Common myeloid progenitor, CD34-positive (primary cell): ENCODE results near the gene CSMD2.

Experiments
- CTCF ChIA-PET: fragments of 350-600 bp; sonication (Branson Sonifier 250); formaldehyde crosslinking; loops from one replicate; lab custom pipeline; 2021; ENCODE audit warnings: antibody characterized with exemption; lab: Charles Lee
- POLR2A ChIA-PET: fragments of 350-600 bp; sonication (Branson Sonifier 250); formaldehyde crosslinking; loops from one replicate; lab custom pipeline; 2021; ENCODE audit warnings: antibody characterized with exemption; lab: Charles Lee
- DNase-seq, 3 donors: peaks; one replicate each; pipeline versions ENCODE4 v3.0.0 to v3.0.0-alpha.2; 2013
- H3K27ac ChIP-seq, 2 experiments: 1 replicate in 1 of 2; 2 replicates in 1 of 2; pipeline ENCODE4 v1.7.0; 2013; ENCODE audit warnings: inconsistent platforms in 2 of 2, low read length in 2 of 2, mild to moderate bottlenecking in 2 of 2, low read depth in 1 of 2, moderate library complexity in 1 of 2; ENCODE audit not compliant: severe bottlenecking in 2 of 2, insufficient read depth in 1 of 2, poor library complexity in 1 of 2
- H3K27me3 ChIP-seq, 5 experiments: replicated peaks in 2 of 5; 1 replicate in 3 of 5; 2 replicates in 2 of 5; pipeline versions ENCODE4 v1.6.1 to v1.7.0; 2013; ENCODE audit warnings: low read length in 4 of 5, mild to moderate bottlenecking in 2 of 5, moderate library complexity in 2 of 5, inconsistent platforms in 1 of 5; ENCODE audit not compliant: insufficient read depth in 5 of 5, control insufficient read depth in 4 of 5
- H3K36me3 ChIP-seq, 4 experiments: 1 replicate in 2 of 4; 2 replicates in 2 of 4; pipeline versions ENCODE4 v1.6.1 to v1.7.0; 2013; ENCODE audit warnings: low read length in 3 of 4, control low read depth in 1 of 4, mild to moderate bottlenecking in 1 of 4; ENCODE audit not compliant: control insufficient read depth in 4 of 4, insufficient read depth in 4 of 4
- H3K4me1 ChIP-seq, 4 experiments: 1 replicate in 3 of 4; 2 replicates in 1 of 4; pipeline versions ENCODE4 v1.6.1 to v1.7.1; 2013; ENCODE audit warnings: low read length in 3 of 4, mild to moderate bottlenecking in 3 of 4, control low read depth in 1 of 4, inconsistent platforms in 1 of 4, moderate library complexity in 1 of 4; ENCODE audit not compliant: control insufficient read depth in 4 of 4, insufficient read depth in 4 of 4; ENCODE audit errors: control extremely low read depth in 1 of 4
- H3K4me3 ChIP-seq, 7 experiments: 1 replicate in 4 of 7; 2 replicates in 3 of 7; pipeline versions ENCODE4 v1.5.1 to v1.7.0; 2013; ENCODE audit warnings: mild to moderate bottlenecking in 7 of 7, low read length in 6 of 7, moderate library complexity in 6 of 7, inconsistent platforms in 2 of 7, low read depth in 2 of 7, control low read depth in 1 of 7; ENCODE audit not compliant: insufficient read depth in 4 of 7, control insufficient read depth in 1 of 7; ENCODE audit errors: extremely low read depth in 1 of 7
- H3K9me3 ChIP-seq, 5 experiments: 1 replicate in 4 of 5; 2 replicates in 1 of 5; pipeline versions ENCODE4 v1.6.1 to v1.7.1; 2013; ENCODE audit warnings: low read length in 4 of 5, mild to moderate bottlenecking in 2 of 5, inconsistent platforms in 1 of 5, low read depth in 1 of 5, moderate library complexity in 1 of 5; ENCODE audit not compliant: control insufficient read depth in 4 of 5, insufficient read depth in 2 of 5; ENCODE audit errors: control extremely low read depth in 1 of 5
- WGBS: methylation state at CpG from one replicate; pipeline ENCODE4 v1.1.5; 2013; ENCODE audit not compliant: insufficient coverage; 5-methylcytosine and 5-hydroxymethylcytosine counted together

CSMD2 gene

GRCh38 chr1:34009340-34009985 is 155.6 kb downstream of the CSMD2 start:
- ChIA-PET CTCF (no interaction called here), POLR2A (no interaction called here)
- H3K4me1 ChIP-seq: no peaks in the 10 kb centered on the region

GRCh38 chr1:34007760-34008159 is 157.3 kb downstream of the CSMD2 start:
- Histone ChIP-seq H3K27ac (no peak overlapping the region), H3K4me1 (no peaks in the 10 kb centered on the region), H3K9me3 (no peaks in the 10 kb centered on the region), H3K27me3 (peaks cover 0 to 3% (median 0%) of the 10 kb centered on the region in 5 experiments), H3K4me3 (no peak overlapping the region), H3K36me3 (no peaks in the 10 kb centered on the region)
- CTCF ChIA-PET: no interaction called here
- DNase-seq: no peak
- 89% methylated on average over 1 of the region's 2 CpGs for WGBS
- POLR2A ChIA-PET: no interaction called here

More at GRCh38 chr1:34009340-34009985, 155.6 kb downstream of the CSMD2 start:
- Histone ChIP-seq H3K27me3 (peaks cover 0 to 10% (median 0%) of the 10 kb centered on the region in 5 experiments), H3K27ac (no peak overlapping the region), H3K9me3 (no peaks in the 10 kb centered on the region), H3K4me3 (no peak overlapping the region), H3K36me3 (no peaks in the 10 kb centered on the region)
- 78% methylated on average over 5 of the region's 5 CpGs for WGBS
- no peak for DNase-seq

- Histone ChIP-seq H3K9me3 (no peaks in the 10 kb centered on the region), H3K4me1 (no peaks in the 10 kb centered on the region), H3K27ac (no peak overlapping the region), H3K27me3 (peaks cover 0 to 1% (median 0%) of the 10 kb centered on the region in 5 experiments), H3K4me3 (no peak overlapping the region), H3K36me3 (no peaks in the 10 kb centered on the region)
- ChIA-PET CTCF (no interaction called here), POLR2A (no interaction called here)
- no peak for DNase-seq
- 79% methylated on average over 2 of the region's 2 CpGs for WGBS
These were observed 159.7 kb downstream of the CSMD2 start for GRCh38 chr1:34005309-34005708.

- POLR2A ChIA-PET: no interaction called here
- CTCF ChIA-PET: no interaction called here
- H3K36me3 ChIP-seq: no peaks in the 10 kb centered on the region
- WGBS: 100% methylated on average over 1 of the region's 2 CpGs
- H3K27ac ChIP-seq: no peak overlapping the region
- no peak overlapping the region for H3K4me3 ChIP-seq
- no peaks in the 10 kb centered on the region for H3K9me3 ChIP-seq
- DNase-seq: no peak
- peaks cover 0 to 4% (median 0%) of the 10 kb centered on the region in 5 experiments for H3K27me3 ChIP-seq
- no peaks in the 10 kb centered on the region for H3K4me1 ChIP-seq
These were observed 162.2 kb downstream of the CSMD2 start for GRCh38 chr1:34002810-34003209.

- no peak for DNase-seq
- H3K4me1 ChIP-seq: no peaks in the 10 kb centered on the region
- H3K27ac ChIP-seq: no peak overlapping the region
- ChIA-PET POLR2A (no interaction called here), CTCF (no interaction called here)
- no peak overlapping the region for H3K4me3 ChIP-seq
- no peaks in the 10 kb centered on the region for H3K36me3 ChIP-seq
- 97% methylated on average over 7 of the region's 13 CpGs for WGBS
- H3K27me3 ChIP-seq: peaks cover 0 to 7% (median 4%) of the 10 kb centered on the region in 5 experiments
- no peaks in the 10 kb centered on the region for H3K9me3 ChIP-seq
These were observed 167.6 kb downstream of the CSMD2 start for GRCh38 chr1:33997127-33998036.

GRCh38 chr1:33996281-33996680 is 168.7 kb downstream of the CSMD2 start:
- Histone ChIP-seq H3K4me3 (no peak overlapping the region), H3K36me3 (no peaks in the 10 kb centered on the region), H3K27ac (no peak overlapping the region), H3K27me3 (peaks cover 0 to 7% (median 4%) of the 10 kb centered on the region in 5 experiments), H3K4me1 (no peaks in the 10 kb centered on the region), H3K9me3 (no peaks in the 10 kb centered on the region)
- DNase-seq: no peak
- WGBS: 89% methylated on average over 5 of the region's 5 CpGs
- ChIA-PET CTCF (no interaction called here), POLR2A (no interaction called here)

- CTCF ChIA-PET: no interaction called here
- Histone ChIP-seq H3K4me3 (no peak overlapping the region), H3K27ac (no peak overlapping the region), H3K36me3 (no peaks in the 10 kb centered on the region), H3K9me3 (no peaks in the 10 kb centered on the region), H3K27me3 (peaks cover 0 to 7% (median 2%) of the 10 kb centered on the region in 5 experiments), H3K4me1 (no peaks in the 10 kb centered on the region)
- 96% methylated on average over 4 of the region's 4 CpGs for WGBS
- no peak for DNase-seq
- POLR2A ChIA-PET: no interaction called here
These were observed 171.7 kb downstream of the CSMD2 start for GRCh38 chr1:33993301-33993700.
